ENCODE measurements around the gene RAB9A.

Gene RAB9A

GRCh38 chrX:13756381-13756780, 67.5 kb downstream of the RAB9A start:
- no peak for TF ChIP-seq CTCF (conservative IDR thresholded peaks at IDR 0.05; ENCODE audit: low read depth, low read length)
- DNase-seq (ENCODE audit: low read depth), result no peak
- no peak overlapping the region for H3K4me3 ChIP-seq (ENCODE audit: low read depth, low read length)

- H3K4me3 ChIP-seq (ENCODE audit: low read depth, low read length), result no peak overlapping the region
- DNase-seq (ENCODE audit: low read depth), result no peak
- TF ChIP-seq CTCF (conservative IDR thresholded peaks at IDR 0.05; ENCODE audit: low read depth, low read length), result no peak
Observed at GRCh38 chrX:13759152-13759718, 70.3 kb downstream of the RAB9A start.
